AML-193 (cell line): ENCODE measurements around the gene ANGPTL8.
A peak's percentile ranks its signal among the peaks of the same experiment; 100 is the strongest.

Source experiments
- DNase-seq, 2 experiments: peaks; one replicate each; lab custom pipeline; 2025; lab: John Stamatoyannopoulos, UW

ANGPTL8 gene

GRCh38 chr19:11239377-11240000 lies at the start of gene ANGPTL8:
TSS of gene ANGPTL8 (plus strand) at chr19:11239619. CDS start at chr19:11239638, 19 bp downstream.
- DNase-seq = no peak

GRCh38 chr19:11190501-11190900 lies 48.9 kb upstream of the ANGPTL8 start:
- no peak for DNase-seq

- no peak for DNase-seq
These were observed 48.1 kb upstream of the ANGPTL8 start for GRCh38 chr19:11191273-11191755.

- DNase-seq = no peak
These were observed 47.5 kb upstream of the ANGPTL8 start for GRCh38 chr19:11191934-11192333.

- no peak for DNase-seq
These were observed 46.2 kb upstream of the ANGPTL8 start for GRCh38 chr19:11192957-11193939.

GRCh38 chr19:11194173-11194572 lies 45.2 kb upstream of the ANGPTL8 start:
- DNase-seq = no peak

GRCh38 chr19:11194656-11195558 lies 44.5 kb upstream of the ANGPTL8 start:
- DNase-seq = no peak

- no peak for DNase-seq
These were observed 43.7 kb upstream of the ANGPTL8 start for GRCh38 chr19:11195681-11196080.

- no peak for DNase-seq
These were observed 42.8 kb upstream of the ANGPTL8 start for GRCh38 chr19:11196406-11197287.

GRCh38 chr19:11197291-11198174 lies 41.9 kb upstream of the ANGPTL8 start, which contains the start of gene KANK2:
TSS of gene KANK2 (minus strand) at chr19:11197545. CDS start at chr19:11194511, 3,034 bp downstream.
- DNase-seq = peak; percentile 49 to 69

- DNase-seq = no peak
These were observed 41.3 kb upstream of the ANGPTL8 start for GRCh38 chr19:11198175-11198534.

- no peak for DNase-seq
These were observed 40.5 kb upstream of the ANGPTL8 start for GRCh38 chr19:11198769-11199424.

- DNase-seq = no peak
These were observed 39.9 kb upstream of the ANGPTL8 start for GRCh38 chr19:11199517-11199916.

- DNase-seq = no peak
These were observed 39.3 kb upstream of the ANGPTL8 start for GRCh38 chr19:11200015-11200574.

- DNase-seq = no peak
These were observed 38.5 kb upstream of the ANGPTL8 start for GRCh38 chr19:11200931-11201330.

- DNase-seq = no peak
These were observed 37.6 kb upstream of the ANGPTL8 start for GRCh38 chr19:11201791-11202190.

GRCh38 chr19:11202488-11203193 lies 36.8 kb upstream of the ANGPTL8 start:
- no peak for DNase-seq
